Lower lobe of right lung (tissue), 2 donors: ENCODE measurements around the gene OTUB1. TPM values are rescaled to one million over a fixed set of nuclear protein-coding genes. Genes with fewer than 3 reads are reported as not detected.
"Not testable (repeated sequence)": the region's sequence is repeated elsewhere in the genome, so short reads cannot be mapped to it uniquely, and the experiment has no call there.

ENCODE experiments used
- ATAC-seq, 2 donors: fragments of 200-7000 bp; cut with Tn5 transposase; one replicate each; pipeline ENCODE4 v1.9.1; 2020 to 2022; ENCODE audit warnings: mild to moderate bottlenecking in 2 of 2, moderate library complexity in 2 of 2
- DNase-seq: peaks from one replicate; pipeline ENCODE4 v3.0.0-alpha.2; 2020
- H3K27ac ChIP-seq: fragments of 200-600 bp; one replicate; pipeline ENCODE4 v1.8.0; 2022
- H3K27me3 ChIP-seq: fragments of 200-600 bp; one replicate; pipeline ENCODE4 v1.8.0; 2022; ENCODE audit warnings: low read depth
- H3K36me3 ChIP-seq: fragments of 200-600 bp; one replicate; pipeline ENCODE4 v1.8.0; 2022; ENCODE audit warnings: mild to moderate bottlenecking
- H3K4me1 ChIP-seq: fragments of 200-600 bp; one replicate; pipeline ENCODE4 v1.8.0; 2022
- H3K4me3 ChIP-seq: fragments of 200-600 bp; one replicate; pipeline ENCODE4 v1.8.0; 2022; ENCODE audit warnings: mild to moderate bottlenecking
- H3K9me3 ChIP-seq: fragments of 200-600 bp; one replicate; pipeline ENCODE4 v1.8.0; 2022
- intact Hi-C: fragments of 100-400 bp; cut with DNase I; formaldehyde crosslinking; loops from one replicate; pipeline ENCODE4 v1.11.0; 2022
- total RNA-seq: library from RNA; stranded (reverse); fragmentation: NEBNext Ultra II Directional; extraction: Animal tissue kit (Norgen Biotek cat#: 25700); gene quantifications from one replicate; pipeline ENCODE4 v1.2.1, GENCODE V29; 2021
- TF ChIP-seq, protein P1 (sequence below): fragments of 200-600 bp; IDR thresholded peaks from one replicate; pipeline ENCODE4 v1.8.0; 2022; ENCODE audit warnings: antibody characterized with exemption, mild to moderate bottlenecking
- donor health status: DM: no; HTN: yes; CAD: no; lungs with severe emphysema.

The OTUB1 gene
- total RNA-seq, 1 donor from 2014 or later, result 61.9 TPM

DNA sequence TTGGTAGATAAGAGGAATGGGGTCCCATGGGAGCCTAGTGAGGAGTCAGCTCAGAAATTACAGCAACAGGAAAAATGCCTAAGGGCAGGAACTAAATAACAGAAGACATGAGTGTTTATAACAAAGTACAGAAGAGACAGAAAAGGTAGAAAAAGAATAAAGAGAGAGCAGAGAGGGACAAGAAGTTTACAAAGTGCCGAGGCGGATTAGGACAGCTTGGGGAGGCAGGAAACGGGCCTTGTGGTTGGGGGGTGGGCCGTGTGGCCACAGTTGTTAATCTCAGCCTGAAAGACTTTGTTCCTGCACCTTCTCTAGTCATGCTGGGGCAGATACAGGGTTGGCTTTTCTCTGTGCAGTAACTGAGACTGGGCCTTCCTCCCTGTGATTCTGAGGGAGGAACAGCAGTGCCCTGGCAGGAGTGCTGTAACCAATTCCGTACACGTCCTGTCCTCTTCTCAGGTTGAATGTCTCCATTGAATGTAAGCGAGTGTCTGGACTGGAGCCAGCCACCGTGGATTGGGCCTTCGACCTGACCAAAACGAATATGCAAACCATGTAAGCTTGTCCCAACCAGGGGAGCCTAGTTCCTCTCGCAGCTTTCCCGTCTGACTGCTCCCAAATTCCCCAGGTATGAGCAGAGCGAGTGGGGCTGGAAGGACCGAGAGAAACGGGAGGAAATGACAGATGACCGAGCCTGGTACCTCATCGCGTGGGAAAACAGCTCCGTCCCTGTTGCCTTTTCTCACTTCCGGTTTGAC is 34.3 kb upstream of the OTUB1 start:
- Histone ChIP-seq H3K36me3 (peaks cover 52% of the 10 kb centered on the region), H3K4me1 (no peaks in the 10 kb centered on the region), H3K4me3 (no peak overlapping the region), H3K27ac (no peak overlapping the region), H3K27me3 (no peaks in the 10 kb centered on the region), H3K9me3 (no peaks in the 10 kb centered on the region)
- DNase-seq (no peak), ATAC-seq (peak; percentile 33 to 41)
- intact Hi-C loops, result no loop called here
- TF ChIP-seq, protein P1, sequence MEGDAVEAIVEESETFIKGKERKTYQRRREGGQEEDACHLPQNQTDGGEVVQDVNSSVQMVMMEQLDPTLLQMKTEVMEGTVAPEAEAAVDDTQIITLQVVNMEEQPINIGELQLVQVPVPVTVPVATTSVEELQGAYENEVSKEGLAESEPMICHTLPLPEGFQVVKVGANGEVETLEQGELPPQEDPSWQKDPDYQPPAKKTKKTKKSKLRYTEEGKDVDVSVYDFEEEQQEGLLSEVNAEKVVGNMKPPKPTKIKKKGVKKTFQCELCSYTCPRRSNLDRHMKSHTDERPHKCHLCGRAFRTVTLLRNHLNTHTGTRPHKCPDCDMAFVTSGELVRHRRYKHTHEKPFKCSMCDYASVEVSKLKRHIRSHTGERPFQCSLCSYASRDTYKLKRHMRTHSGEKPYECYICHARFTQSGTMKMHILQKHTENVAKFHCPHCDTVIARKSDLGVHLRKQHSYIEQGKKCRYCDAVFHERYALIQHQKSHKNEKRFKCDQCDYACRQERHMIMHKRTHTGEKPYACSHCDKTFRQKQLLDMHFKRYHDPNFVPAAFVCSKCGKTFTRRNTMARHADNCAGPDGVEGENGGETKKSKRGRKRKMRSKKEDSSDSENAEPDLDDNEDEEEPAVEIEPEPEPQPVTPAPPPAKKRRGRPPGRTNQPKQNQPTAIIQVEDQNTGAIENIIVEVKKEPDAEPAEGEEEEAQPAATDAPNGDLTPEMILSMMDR, result no peak

DNA sequence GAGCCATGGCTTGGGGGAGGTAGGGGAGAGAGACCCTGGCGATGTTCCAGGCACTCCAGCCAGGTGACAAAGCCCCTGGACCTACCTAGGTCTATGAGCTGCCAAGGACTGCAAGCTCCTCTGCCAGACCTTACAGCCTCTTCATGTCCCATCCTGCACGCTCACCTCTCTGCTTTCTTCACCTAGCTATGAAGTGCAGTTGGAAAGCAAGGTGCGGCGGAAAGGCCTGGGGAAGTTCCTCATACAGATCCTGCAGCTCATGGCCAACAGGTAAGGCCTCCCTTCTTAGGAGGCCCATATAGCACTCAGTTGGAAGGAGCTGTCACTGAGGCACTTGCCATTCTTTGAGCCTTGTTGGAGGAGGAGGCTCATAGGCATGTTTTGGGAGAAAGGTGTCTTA is 33.7 kb upstream of the OTUB1 start:
- Histone ChIP-seq H3K4me1 (no peaks in the 10 kb centered on the region), H3K27ac (no peak overlapping the region), H3K36me3 (peaks cover 52% of the 10 kb centered on the region), H3K4me3 (no peak overlapping the region), H3K9me3 (no peaks in the 10 kb centered on the region), H3K27me3 (no peaks in the 10 kb centered on the region)
- DNase-seq, result no peak
- TF ChIP-seq, protein P1, result no peak
- no peak for ATAC-seq
- intact Hi-C loops, result no loop called here

DNA sequence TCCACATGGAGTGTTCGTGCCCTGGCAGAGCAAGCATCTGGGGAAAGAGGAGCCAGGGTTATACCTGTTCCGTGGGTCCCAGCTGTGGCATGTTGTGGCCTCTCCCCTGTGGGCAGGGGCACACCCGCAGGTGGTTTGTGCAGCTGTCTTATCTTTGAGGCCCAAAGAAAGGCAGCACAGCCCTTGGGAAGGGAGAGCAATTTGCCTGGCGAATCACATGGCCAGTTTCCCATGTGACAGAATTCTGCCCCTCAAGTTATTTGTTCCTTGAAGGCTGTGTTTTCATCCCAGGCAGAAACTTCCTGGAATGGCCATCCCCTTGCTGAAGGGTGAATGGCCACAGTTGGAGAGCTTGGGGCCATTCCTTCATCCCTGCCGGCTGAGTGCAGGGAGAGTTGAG is 28.2 kb upstream of the OTUB1 start:
- H3K9me3 ChIP-seq, result no peaks in the 10 kb centered on the region
- H3K4me1 ChIP-seq, result no peaks in the 10 kb centered on the region
- peaks cover 36% of the 10 kb centered on the region for H3K36me3 ChIP-seq
- DNase-seq, result no peak
- no peak overlapping the region for H3K4me3 ChIP-seq
- H3K27me3 ChIP-seq, result no peaks in the 10 kb centered on the region
- intact Hi-C loops, result no loop called here
- no peak for ATAC-seq
- TF ChIP-seq, protein P1, result no peak
- no peak overlapping the region for H3K27ac ChIP-seq

DNA sequence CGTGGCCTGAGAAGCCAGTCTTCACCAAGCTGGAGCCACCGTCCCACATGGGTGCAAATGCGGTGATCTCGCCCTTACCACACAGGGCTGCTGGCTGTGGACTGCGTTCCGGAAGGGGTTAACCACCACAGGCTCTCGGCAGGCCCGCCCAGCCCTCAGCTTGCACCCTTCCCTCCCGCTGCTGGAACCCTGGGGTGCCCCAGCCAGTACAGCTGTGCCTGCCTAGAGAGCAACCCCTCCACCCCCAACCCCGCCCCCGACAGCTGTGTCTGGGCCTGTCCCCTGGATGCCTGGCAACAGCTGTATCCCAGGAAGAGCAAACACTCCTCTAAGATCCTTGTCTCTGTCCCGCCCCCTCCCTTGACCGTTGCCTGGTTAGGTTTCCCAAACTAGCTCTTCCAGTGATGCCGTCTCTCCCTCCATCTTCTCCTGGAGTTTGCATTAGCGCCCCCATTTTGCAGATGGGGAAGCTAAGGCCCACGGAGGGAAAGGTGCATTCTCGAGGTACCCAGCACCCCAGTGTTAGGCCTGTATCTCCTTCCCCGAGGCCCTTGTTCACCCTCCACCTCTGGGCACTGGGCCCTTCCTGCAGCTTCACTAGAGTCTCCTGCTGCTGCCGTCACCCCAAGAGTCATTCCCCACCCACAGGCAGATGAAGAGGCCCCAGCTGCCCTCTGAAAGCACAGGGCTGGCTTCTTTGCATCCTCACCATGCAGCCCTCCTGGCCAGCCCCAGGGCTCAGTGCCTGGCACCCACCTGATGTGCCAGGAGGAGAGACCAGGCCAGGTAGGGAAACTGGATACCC is 24.4 kb upstream of the OTUB1 start:
- DNase-seq (no peak), ATAC-seq (peak; percentile 62 to 70)
- Histone ChIP-seq H3K4me3 (no peak overlapping the region), H3K27ac (no peak overlapping the region), H3K4me1 (no peaks in the 10 kb centered on the region), H3K36me3 (peaks cover 6% of the 10 kb centered on the region), H3K27me3 (no peaks in the 10 kb centered on the region), H3K9me3 (no peaks in the 10 kb centered on the region)
- TF ChIP-seq, protein P1, result no peak
- intact Hi-C loops, result no loop called here

DNA sequence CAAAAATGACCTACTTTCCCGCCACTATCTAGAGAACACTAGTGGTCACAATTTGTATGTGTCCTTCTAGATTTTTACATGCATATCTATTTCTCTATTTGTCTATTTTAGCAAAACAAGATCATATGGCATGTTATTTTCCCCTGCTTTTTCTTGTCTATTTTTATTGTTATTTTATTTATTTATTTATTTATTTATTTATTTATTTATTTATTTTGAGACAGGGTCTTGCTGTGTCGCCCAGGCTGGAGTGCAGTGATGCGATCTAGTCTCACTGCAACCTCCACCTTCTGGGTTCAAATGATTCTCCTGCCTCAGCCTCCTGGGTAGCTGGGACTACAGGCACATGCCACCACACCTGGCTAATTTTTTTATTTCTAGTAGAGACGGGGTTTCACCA is 22.3 kb upstream of the OTUB1 start:
- H3K27me3 ChIP-seq, H3K36me3 ChIP-seq, H3K4me3 ChIP-seq, intact Hi-C loops, H3K4me1 ChIP-seq, ATAC-seq, DNase-seq, H3K27ac ChIP-seq, H3K9me3 ChIP-seq: not testable (repeated sequence)

DNA sequence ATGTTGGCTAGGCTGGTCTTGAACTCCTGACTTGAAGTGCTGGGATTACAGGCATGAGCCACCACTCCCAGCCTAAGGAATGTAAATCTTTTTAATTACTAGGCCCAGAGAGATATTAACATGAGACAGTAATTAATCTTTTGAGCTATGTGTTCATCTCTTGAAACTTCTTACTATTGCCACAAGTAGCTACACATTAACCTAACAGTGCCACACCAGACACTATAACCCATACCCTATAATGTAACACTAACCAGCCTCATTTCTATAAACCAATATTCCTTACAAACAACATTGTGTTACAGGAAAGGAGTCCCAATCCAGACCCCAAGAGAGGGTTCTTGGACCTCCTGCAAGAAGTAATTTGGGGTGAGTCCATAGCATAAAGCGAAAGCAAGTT is 19.8 kb upstream of the OTUB1 start:
- no peak for DNase-seq
- Histone ChIP-seq H3K9me3 (no peaks in the 10 kb centered on the region), H3K4me3 (no peak overlapping the region), H3K27me3 (peaks cover 8% of the 10 kb centered on the region), H3K4me1 (no peaks in the 10 kb centered on the region), H3K36me3 (no peaks in the 10 kb centered on the region), H3K27ac (no peak overlapping the region)
- ATAC-seq, result no peak
- intact Hi-C loops, result no loop called here
- TF ChIP-seq, protein P1, result no peak
